HEK293 (cell line): Measurements from ENCODE around the gene SESTD1.
A peak's percentile ranks its signal among the peaks of the same experiment; 100 is the strongest.

ENCODE experiments used
- CTCF ChIA-PET: fragments of 350-600 bp; formaldehyde crosslinking; extraction: SDS; loops from one replicate; lab custom pipeline; 2021; ENCODE audit warnings: antibody characterized with exemption; lab: Yijun Ruan, JAX
- POLR2A ChIA-PET: fragments of 300-600 bp; formaldehyde crosslinking; extraction: SDS; loops from one replicate; lab custom pipeline; 2020; ENCODE audit warnings: antibody characterized with exemption, inconsistent platforms; lab: Yijun Ruan, JAX
- H3K27ac ChIP-seq: fragments of 200-500 bp; sonication (Bioruptor generic); 2 replicates; pipeline ENCODE4 v1.5.1; 2014; ENCODE audit warnings: low read depth, low read length, control low read depth, inconsistent platforms; ENCODE audit errors: extremely low read depth
- H3K36me3 ChIP-seq, 2 experiments: fragments of 200-500 bp in 1 of 2; sonication (Bioruptor generic) in 1 of 2; 1 replicate in 1 of 2; 2 replicates in 1 of 2; pipeline ENCODE4 v1.5.1; 2014 to 2017; ENCODE audit warnings: inconsistent platforms in 2 of 2, low read length in 2 of 2; ENCODE audit not compliant: control insufficient read depth in 2 of 2, insufficient read depth in 1 of 2
- H3K4me1 ChIP-seq: fragments of 200-500 bp; sonication (Bioruptor generic); 2 replicates; pipeline ENCODE4 v1.5.1; 2014; ENCODE audit warnings: mild to moderate bottlenecking, low read length, inconsistent platforms; ENCODE audit not compliant: control insufficient read depth, insufficient read depth
- H3K4me3 ChIP-seq: 2 replicates; pipeline ENCODE4 v1.5.1; 2011; ENCODE audit warnings: low read depth, mild to moderate bottlenecking, control low read depth, low read length, moderate library complexity
- H3K9me3 ChIP-seq: fragments of 200-500 bp; sonication (Bioruptor generic); 2 replicates; pipeline ENCODE4 v1.5.1; 2014; ENCODE audit warnings: low read depth, low read length, inconsistent platforms; ENCODE audit not compliant: control insufficient read depth, insufficient read depth
- HOXA7 ChIP-seq: sonication (generic); formaldehyde crosslinking; IDR thresholded peaks from 2 replicates; pipeline ENCODE4 v1.8.1; 2022; ENCODE audit warnings: missing genetic modification reagents, borderline replicate concordance
- SCRT2 ChIP-seq: fragments of 450-650 bp; formaldehyde crosslinking; IDR thresholded peaks from 2 replicates; pipeline ENCODE4 v1.5.1; 2016; ENCODE audit warnings: missing biosample characterization, missing genetic modification characterization
- SETDB1 ChIP-seq: IDR thresholded peaks from one replicate; pipeline ENCODE4 v1.6.1; 2017; ENCODE audit warnings: mild to moderate bottlenecking, low read length, moderate library complexity, mixed read lengths; ENCODE audit not compliant: insufficient read length
- TRIM28 ChIP-seq: IDR thresholded peaks from 2 replicates; pipeline ENCODE4 v1.6.1; 2011; ENCODE audit warnings: low read length, control low read depth, borderline replicate concordance
- ZNF184 ChIP-seq: fragments of 450-650 bp; IDR thresholded peaks from 2 replicates; pipeline ENCODE4 v1.5.1; 2018; ENCODE audit warnings: missing biosample characterization, mild to moderate bottlenecking, missing genetic modification characterization
- ZNF629 ChIP-seq: fragments of 450-650 bp; formaldehyde crosslinking; IDR thresholded peaks from 2 replicates; pipeline ENCODE4 v1.5.1; 2017; ENCODE audit warnings: missing biosample characterization, missing genetic modification characterization
- ZNF701 ChIP-seq: fragments of 450-650 bp; formaldehyde crosslinking; IDR thresholded peaks from 2 replicates; pipeline ENCODE4 v1.5.1; 2016; ENCODE audit warnings: missing biosample characterization, missing genetic modification characterization
- ZNF792 ChIP-seq: fragments of 450-650 bp; formaldehyde crosslinking; IDR thresholded peaks from 2 replicates; pipeline ENCODE4 v1.5.1; 2016; ENCODE audit warnings: missing biosample characterization, missing genetic modification characterization
- ZNF837 ChIP-seq: fragments of 450-650 bp; formaldehyde crosslinking; IDR thresholded peaks from 2 replicates; pipeline ENCODE4 v1.5.1; 2016; ENCODE audit warnings: missing biosample characterization, missing genetic modification characterization
- ZXDB ChIP-seq: fragments of 450-650 bp; formaldehyde crosslinking; IDR thresholded peaks from 2 replicates; pipeline ENCODE4 v1.5.1; 2016; ENCODE audit warnings: missing biosample characterization, missing genetic modification characterization
- TF ChIP-seq, protein P1 (sequence below): fragments of 450-650 bp; formaldehyde crosslinking; IDR thresholded peaks from 2 replicates; pipeline ENCODE4 v1.5.1; 2016; ENCODE audit warnings: missing biosample characterization, missing genetic modification characterization
- TF ChIP-seq, protein P2 (sequence below): sonication (generic); formaldehyde crosslinking; IDR thresholded peaks from 2 replicates; pipeline ENCODE4 v1.8.1; 2022; ENCODE audit warnings: mild to moderate bottlenecking, moderate library complexity, missing genetic modification reagents
- TF ChIP-seq, protein P3 (sequence below): fragments of 450-650 bp; formaldehyde crosslinking; IDR thresholded peaks from 2 replicates; pipeline ENCODE4 v1.5.1; 2016; ENCODE audit warnings: missing biosample characterization, missing genetic modification characterization, borderline replicate concordance

Gene SESTD1

DNA sequence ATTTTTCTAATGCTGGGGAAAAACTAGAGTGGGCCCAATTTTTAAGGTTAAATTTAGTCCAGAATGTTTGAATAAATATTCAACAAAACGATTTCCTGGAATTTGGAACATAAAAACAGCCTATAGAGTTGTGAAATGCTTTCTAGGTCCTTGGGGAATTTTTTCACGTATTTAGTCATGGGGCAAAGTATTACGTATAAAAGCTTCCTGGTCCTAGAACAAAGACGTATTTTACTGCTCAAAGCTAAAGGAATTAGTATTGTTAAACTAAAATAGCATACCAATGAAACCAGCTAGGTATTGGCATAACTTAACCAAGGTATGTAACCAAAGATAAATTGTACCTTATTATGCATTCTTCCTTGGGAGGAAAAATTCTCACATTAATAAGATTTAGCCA lies 1.6 kb downstream of the SESTD1 start:
- Histone ChIP-seq H3K4me3 (peak overlapping the region; percentile 86), H3K27ac (no peak overlapping the region), H3K36me3 (peaks cover 0 to 2% of the 10 kb centered on the region in 2 experiments; a peak in 1 of 3 replicates), H3K4me1 (peaks cover 2% of the 10 kb centered on the region; the same call in 1 of the 2 replicates), H3K9me3 (no peaks in the 10 kb centered on the region)
- CTCF ChIA-PET, result interaction anchor here (0.6 to 0.7 kb wide), 2 partner anchors 32 to 312 kb away, joined by 3 read pairs; no protein-coding TSS in a partner anchor
- POLR2A ChIA-PET, result interaction anchor here (0.8 kb wide), 1 partner anchor 36 kb away, joined by 3 read pairs; no protein-coding TSS in a partner anchor
- TF ChIP-seq, protein P1, sequence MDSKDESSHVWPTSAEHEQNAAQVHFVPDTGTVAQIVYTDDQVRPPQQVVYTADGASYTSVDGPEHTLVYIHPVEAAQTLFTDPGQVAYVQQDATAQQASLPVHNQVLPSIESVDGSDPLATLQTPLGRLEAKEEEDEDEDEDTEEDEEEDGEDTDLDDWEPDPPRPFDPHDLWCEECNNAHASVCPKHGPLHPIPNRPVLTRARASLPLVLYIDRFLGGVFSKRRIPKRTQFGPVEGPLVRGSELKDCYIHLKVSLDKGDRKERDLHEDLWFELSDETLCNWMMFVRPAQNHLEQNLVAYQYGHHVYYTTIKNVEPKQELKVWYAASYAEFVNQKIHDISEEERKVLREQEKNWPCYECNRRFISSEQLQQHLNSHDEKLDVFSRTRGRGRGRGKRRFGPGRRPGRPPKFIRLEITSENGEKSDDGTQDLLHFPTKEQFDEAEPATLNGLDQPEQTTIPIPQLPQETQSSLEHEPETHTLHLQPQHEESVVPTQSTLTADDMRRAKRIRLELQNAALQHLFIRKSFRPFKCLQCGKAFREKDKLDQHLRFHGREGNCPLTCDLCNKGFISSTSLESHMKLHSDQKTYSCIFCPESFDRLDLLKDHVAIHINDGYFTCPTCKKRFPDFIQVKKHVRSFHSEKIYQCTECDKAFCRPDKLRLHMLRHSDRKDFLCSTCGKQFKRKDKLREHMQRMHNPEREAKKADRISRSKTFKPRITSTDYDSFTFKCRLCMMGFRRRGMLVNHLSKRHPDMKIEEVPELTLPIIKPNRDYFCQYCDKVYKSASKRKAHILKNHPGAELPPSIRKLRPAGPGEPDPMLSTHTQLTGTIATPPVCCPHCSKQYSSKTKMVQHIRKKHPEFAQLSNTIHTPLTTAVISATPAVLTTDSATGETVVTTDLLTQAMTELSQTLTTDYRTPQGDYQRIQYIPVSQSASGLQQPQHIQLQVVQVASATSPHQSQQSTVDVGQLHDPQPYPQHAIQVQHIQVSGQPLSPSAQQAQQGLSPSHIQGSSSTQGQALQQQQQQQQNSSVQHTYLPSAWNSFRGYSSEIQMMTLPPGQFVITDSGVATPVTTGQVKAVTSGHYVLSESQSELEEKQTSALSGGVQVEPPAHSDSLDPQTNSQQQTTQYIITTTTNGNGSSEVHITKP, result no peak
- TF ChIP-seq ZNF629, result 0 out of 2 replicates have a peak, but pooled peaks have one; percentile 41

DNA sequence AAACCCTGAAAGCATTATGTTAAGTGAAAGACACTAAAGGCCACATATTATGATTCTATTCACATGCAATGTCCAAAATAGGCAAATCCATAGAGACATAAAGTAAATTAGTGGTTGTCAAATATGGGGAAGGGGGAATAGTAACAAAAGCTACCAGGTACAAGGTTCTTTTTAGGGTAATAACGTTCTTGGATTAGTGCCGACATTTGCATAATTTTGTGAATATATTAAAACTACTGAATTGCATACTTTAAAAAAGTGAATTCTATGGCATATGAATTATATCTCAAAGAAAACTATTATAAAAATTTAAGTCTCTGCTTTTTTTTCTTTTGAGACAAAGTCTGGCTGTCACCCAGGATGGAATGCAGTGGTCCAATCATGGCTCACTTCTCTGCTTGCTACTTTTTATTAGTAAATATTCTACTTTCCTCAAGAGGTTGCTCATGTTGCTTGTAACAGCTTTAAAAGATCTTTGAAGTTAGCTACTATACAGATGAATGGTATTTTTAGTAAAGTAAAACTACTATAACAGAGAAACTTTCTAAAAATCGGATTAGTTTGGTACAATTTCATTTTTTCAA lies 2.5 kb downstream of the SESTD1 start:
- no peaks in the 10 kb centered on the region for H3K9me3 ChIP-seq
- H3K4me3 ChIP-seq, result no peak overlapping the region
- CTCF ChIA-PET, result interaction anchor here (0.6 to 0.7 kb wide), 2 partner anchors 33 to 313 kb away, joined by 3 read pairs; no protein-coding TSS in a partner anchor
- peaks cover 0 to 2% of the 10 kb centered on the region in 2 experiments; a peak in 1 of 3 replicates for H3K36me3 ChIP-seq
- no peak overlapping the region for H3K27ac ChIP-seq
- H3K4me1 ChIP-seq, result peaks cover 2% of the 10 kb centered on the region; the same call in 1 of the 2 replicates
- POLR2A ChIA-PET, result no interaction called here
- TF ChIP-seq, protein P2, sequence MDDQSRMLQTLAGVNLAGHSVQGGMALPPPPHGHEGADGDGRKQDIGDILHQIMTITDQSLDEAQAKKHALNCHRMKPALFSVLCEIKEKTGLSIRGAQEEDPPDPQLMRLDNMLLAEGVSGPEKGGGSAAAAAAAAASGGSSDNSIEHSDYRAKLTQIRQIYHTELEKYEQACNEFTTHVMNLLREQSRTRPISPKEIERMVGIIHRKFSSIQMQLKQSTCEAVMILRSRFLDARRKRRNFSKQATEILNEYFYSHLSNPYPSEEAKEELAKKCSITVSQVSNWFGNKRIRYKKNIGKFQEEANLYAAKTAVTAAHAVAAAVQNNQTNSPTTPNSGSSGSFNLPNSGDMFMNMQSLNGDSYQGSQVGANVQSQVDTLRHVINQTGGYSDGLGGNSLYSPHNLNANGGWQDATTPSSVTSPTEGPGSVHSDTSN (CRISPR knock-in tag), result no peak

DNA sequence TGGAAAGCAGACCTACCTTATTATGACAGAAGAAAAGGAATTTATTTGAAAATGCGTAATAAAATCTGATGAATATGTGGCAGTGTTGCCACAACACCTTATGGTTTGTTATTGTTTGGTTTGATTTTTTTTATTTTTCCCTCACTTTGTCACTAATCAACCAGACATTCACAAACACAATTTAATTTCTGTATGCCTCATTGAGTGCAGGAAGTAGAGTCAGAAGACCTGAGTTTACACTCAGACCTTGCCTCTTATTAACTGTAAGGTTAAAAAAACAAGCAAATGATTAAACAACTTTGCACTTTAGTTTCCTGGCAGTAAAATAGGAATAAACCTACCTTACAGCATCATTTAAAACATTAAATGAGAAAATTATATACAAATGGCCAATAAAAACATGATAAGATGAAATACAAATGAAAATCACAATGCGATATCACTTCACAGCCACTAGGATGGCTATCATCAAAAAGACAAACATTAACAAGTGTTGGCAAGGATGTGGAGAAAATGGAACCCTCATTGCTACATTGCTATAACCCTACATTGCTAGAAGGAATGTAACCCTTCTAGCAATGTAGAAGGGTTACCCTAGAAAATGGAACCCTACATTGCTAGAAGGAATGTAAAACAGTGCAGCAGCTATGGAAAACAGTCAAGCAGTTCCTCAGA lies 3.3 kb downstream of the SESTD1 start:
- Histone ChIP-seq H3K4me3 (no peak overlapping the region), H3K9me3 (no peaks in the 10 kb centered on the region), H3K27ac (no peak overlapping the region), H3K4me1 (peaks cover 2% of the 10 kb centered on the region; the same call in 1 of the 2 replicates), H3K36me3 (peaks cover 0 to 2% of the 10 kb centered on the region in 2 experiments; a peak in 1 of 3 replicates)
- POLR2A ChIA-PET, result no interaction called here
- CTCF ChIA-PET, result interaction anchor here (1.0 kb wide), 1 partner anchor 11 kb away, joined by 4 read pairs; no protein-coding TSS in a partner anchor
- TF ChIP-seq SETDB1 (peak; percentile 26), TRIM28 (peak; percentile 65; the same call in 1 of the 2 replicates), ZNF184 (tag by site-specific recombination) (peak; percentile 87), ZNF792 (tag by site-specific recombination) (no peak)
- TF ChIP-seq, all 188 proteins: peak for 3

DNA sequence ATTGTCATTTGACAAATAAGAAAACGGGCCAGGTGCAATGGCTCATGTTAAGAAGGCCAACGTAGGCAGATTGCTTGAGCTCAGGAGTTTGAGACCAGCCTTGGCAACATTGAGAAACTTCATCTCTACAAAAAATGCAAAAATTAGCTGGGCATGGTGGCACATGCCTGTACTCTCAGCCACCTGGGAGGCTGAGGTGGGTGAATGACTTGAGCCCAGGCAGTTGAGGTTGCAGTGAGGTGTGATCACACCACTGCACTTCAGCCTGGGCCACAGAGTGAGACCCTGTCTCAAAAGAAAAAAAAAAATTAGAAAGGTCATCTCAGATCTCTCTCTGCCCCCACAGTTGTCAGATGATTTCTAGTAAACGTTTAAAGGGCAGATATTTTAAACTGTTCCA lies 4.4 kb downstream of the SESTD1 start:
- Histone ChIP-seq H3K36me3 (peaks cover 0 to 2% of the 10 kb centered on the region in 2 experiments; a peak in 1 of 3 replicates), H3K9me3 (no peaks in the 10 kb centered on the region), H3K4me1 (peaks cover 2% of the 10 kb centered on the region; the same call in 1 of the 2 replicates), H3K4me3 (no peak overlapping the region), H3K27ac (no peak overlapping the region)
- CTCF ChIA-PET, result no interaction called here
- TF ChIP-seq, protein P3, sequence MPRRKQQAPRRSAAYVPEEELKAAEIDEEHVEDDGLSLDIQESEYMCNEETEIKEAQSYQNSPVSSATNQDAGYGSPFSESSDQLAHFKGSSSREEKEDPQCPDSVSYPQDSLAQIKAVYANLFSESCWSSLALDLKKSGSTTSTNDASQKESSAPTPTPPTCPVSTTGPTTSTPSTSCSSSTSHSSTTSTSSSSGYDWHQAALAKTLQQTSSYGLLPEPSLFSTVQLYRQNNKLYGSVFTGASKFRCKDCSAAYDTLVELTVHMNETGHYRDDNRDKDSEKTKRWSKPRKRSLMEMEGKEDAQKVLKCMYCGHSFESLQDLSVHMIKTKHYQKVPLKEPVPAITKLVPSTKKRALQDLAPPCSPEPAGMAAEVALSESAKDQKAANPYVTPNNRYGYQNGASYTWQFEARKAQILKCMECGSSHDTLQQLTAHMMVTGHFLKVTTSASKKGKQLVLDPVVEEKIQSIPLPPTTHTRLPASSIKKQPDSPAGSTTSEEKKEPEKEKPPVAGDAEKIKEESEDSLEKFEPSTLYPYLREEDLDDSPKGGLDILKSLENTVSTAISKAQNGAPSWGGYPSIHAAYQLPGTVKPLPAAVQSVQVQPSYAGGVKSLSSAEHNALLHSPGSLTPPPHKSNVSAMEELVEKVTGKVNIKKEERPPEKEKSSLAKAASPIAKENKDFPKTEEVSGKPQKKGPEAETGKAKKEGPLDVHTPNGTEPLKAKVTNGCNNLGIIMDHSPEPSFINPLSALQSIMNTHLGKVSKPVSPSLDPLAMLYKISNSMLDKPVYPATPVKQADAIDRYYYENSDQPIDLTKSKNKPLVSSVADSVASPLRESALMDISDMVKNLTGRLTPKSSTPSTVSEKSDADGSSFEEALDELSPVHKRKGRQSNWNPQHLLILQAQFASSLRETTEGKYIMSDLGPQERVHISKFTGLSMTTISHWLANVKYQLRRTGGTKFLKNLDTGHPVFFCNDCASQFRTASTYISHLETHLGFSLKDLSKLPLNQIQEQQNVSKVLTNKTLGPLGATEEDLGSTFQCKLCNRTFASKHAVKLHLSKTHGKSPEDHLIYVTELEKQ (tag by site-specific recombination), result no peak
- no peak for TF ChIP-seq ZXDB (tag by site-specific recombination)
- TF ChIP-seq SCRT2 (tag by site-specific recombination), result no peak
- no peak for TF ChIP-seq ZNF837
- TF ChIP-seq HOXA7 (CRISPR knock-in tag), result no peak
- TF ChIP-seq ZNF701 (tag by site-specific recombination), result no peak
- POLR2A ChIA-PET, result no interaction called here
